UCSD-AML1 (cell line): ENCODE measurements around the gene GON7.
"Not testable (repeated sequence)": the region's sequence is repeated elsewhere in the genome, so short reads cannot be mapped to it uniquely, and the experiment has no call there.

ENCODE experiments used
- DNase-seq: peaks from one replicate; lab custom pipeline; 2025; ENCODE audit not compliant: unreplicated experiment; lab: John Stamatoyannopoulos, UW

Gene GON7

DNA sequence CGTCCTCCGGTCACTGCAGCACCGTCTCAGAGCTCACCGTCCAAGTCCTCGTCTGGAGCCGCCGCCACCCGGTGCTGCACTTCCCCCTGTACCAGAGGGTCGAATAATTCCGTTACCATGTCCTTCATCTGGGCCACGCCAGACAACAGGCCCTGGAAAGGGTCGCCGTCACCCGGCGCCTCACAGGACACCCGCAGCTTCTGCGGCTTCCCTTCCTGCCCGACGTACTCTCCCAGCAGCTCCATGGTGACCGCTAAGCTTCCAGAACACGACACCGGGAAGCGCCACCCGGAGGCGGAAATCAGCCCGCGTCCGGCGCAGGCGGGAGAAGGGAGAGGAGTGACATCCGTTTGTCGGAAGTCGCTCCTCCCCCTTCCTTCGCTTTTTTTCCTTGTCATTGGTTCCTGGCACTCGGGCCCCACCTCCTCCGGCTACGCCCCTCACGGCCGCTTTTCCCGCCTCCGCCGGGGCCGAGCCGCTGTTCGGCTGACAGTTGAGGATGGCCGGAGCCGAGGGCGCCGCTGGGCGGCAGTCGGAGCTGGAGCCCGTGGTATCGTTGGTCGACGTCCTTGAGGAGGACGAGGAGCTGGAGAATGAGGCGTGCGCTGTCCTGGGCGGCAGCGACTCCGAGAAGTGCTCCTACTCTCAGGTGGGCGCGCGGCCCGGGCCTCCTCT lies at the start of gene GON7, which contains the start of gene UBR7:
Gene GON7 (minus strand): TSS at position 273 of the 675 bp plus-strand sequence. CDS start 28 bp downstream, at position 245.
Gene UBR7 (plus strand): TSS at position 464 of the 675 bp plus-strand sequence. CDS start 36 bp downstream, at position 500.
- DNase-seq, result peak; percentile 97

DNA sequence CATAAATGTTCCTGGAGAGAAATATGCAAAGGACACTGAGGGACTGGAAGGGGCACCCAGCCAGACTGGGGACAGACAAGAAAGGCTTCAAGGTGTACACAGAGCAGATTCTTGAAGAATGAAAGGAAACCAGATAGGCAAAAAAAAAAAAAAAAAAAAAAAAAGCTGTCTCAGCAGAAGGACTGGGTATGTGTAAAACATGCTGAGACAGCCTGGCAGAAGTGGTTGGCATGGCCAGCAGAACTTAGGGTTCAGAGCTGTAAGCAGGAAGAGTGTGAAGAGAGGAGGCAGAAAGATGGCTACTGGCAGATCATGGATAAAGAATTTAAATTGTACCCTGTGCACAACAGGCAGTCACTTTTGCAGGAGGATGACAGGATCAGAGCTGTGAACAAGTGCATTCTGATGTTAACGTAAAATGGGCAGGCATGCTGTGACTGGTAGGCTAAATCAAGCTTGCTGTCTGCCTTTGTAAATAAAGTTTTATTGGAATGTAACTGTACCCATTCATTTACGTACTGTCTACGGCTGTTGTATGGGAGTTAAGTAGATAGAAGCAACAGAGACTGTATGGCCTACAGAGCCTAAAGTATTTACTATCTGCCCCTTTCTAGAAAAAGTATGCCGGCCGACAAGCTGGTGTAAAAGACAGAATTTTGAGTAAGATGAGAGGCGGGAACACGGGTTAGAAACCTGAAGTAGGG lies 42.4 kb upstream of the GON7 start:
- no peak for DNase-seq

DNA sequence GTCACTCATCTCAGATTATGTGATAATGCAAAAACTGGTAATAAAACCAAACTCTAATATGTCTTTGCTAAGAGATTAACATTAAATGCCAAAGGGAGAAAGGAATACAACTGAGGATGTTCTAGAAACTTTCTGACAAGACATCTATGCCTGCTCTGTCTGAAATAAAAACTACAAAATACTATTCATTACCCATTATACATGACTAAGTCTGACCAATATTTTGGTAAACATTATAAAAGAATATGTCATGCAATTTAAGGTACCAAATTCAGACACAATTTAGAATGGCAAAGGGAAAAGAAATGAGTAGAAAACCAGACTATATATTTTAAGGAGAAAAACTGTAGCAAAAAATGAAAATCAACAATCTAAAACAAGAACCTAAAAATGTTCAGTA lies 39.7 kb upstream of the GON7 start:
- DNase-seq, result no peak

DNA sequence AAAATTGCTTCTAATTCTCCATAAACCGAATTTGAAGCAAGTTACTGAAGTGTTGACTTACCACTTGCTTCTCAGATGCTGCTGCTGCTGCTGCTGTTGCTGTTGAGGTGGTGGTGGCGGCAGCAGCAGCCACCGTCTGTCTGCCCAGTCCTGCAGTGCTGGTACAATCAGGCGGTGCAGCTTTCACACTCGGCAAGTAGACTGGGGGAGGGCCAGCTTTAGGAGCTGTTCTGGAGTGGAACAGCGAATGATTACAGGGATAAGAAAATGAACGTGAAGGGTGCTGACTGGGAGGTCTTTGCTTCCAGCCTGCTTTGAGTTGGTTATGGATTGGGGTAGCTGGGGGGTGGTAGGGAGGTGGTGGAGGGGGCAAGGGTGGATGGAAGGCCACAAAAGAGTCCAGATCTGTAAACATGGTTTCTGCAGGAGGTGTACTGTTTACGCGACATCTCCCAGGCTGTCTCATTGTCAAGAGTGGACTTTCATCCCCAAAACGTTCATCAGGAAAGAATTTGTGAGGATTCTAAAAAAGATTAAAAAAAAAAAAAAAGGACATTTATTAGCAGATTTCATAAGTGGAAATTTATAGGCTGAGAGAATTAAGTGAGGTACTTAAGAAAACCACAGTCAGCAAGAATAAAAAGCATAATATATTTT lies 39.0 kb upstream of the GON7 start:
- DNase-seq, result no peak

GRCh38 chr14:93240678-93241000 lies 33.8 kb upstream of the GON7 start:
- DNase-seq, result no peak

DNA sequence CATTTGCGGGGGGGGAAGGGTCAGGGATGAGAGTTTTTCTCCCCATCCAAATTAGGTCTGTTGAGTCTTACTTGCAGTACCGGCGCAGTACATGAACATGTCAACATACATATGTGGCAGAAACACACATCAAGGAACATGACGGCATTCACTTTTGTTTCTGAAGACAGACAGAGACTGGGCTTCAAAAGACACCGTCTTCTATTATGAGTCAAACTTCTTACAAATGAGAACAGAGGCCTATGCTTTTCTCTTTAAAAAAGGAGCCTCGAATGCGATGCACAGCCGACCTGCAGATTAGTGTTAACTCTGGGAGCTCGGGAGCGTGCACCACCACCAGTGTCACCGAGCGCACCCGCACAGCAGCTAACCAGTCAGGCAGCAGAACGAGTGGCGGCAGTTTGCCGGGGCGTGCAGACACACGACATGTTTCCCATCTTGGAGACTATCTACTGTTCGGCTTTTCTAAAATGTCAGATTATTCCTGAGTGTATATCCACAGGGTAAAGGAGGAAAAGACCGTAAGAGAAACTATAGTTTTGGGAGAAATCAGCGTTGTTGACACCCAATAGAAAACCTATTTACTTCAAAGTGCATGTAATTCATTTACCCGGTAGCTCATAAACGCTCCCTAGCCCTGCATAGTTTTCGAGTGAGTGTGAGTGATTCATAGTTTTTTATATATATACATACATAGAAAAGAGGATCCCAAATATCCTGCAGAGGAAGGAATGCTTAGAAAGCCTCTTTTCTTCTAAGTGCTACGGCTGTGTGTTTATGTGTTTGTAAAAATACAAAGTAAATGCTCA lies 33.2 kb upstream of the GON7 start:
- DNase-seq, result no peak

DNA sequence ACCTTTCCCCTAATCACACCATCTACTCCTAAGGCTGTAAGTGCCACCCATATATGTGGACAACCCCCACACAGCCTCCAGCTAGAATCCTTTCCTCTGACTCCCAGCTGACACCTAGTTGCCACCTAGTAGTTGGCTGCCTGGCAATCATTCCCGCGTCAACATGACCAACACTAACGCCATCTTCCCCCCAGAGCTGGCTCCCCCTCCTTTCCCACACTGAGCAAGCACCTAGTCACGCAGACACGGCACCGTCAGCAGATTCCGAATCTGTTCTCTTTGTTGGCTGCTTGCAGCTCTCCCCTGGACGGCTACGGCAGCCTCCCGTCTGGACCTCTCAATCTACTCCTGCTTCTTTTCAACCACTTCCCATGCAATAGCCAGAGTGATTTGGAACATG lies 27.9 kb upstream of the GON7 start:
- DNase-seq, result no peak

- not testable (repeated sequence) for DNase-seq
Measured at GRCh38 chr14:93233078-93233477, 26.2 kb upstream of the GON7 start.

DNA sequence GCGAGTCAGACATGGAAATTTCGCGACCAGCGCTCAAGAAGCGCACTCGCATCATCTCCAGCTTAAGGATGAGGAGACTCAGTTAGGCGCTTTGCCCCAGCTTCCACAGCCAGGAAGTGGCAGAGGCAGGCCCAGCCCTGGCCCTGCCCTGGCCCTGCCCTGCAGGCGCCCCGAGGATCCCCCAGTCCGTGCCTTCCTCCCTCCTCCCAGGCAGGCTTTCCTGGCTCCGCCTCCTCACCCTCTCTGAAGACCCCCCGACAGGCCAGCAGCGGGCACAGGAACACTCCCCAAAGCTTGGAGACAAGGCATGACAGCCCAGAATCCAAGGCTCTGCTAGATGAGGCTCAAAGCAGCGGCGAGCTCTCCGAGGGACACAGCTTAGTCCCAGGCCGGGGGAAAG lies 25.3 kb upstream of the GON7 start:
- DNase-seq, result no peak

DNA sequence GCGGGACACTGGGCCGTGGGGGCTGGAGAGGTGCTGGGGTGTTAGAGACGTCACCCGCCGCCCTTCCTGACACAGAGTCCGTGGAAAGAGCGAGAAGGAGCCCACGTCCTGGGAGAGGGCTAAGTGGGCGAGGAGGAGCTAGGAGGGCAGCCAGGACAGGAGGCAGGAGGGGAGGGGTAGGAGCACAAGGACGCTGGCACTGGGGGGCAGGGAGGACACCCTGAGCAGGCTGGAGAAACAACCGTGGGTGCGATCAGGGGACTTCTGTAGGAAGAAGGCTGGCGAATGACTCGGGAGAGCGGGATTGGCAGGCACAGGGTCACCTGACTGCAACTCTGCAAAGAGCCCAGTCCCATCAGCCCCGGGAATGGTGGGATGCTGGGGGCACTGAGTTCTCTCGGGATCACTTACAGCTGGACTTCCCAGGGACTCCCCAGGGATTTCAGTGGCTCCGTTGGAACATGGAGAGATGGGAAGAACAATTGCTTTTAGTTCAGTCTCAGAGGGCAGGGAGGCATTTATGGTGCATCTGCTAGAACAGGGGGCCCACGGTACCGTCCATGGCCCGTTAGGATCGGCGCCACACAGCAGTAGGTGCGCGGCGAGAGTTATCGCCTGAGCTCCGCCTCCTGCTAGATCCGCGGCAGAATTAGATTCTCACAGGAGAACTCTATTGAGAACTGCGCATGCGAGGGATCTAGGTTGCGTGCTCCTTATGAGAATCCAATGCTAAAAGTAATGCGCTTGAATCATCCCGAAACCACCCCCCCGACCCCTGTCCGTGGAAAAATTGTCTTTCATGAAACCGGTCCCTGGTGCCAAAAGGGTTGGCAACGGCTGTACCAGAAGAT lies 24.5 kb upstream of the GON7 start:
- no peak for DNase-seq

GRCh38 chr14:93230539-93230938 lies 23.7 kb upstream of the GON7 start:
- no peak for DNase-seq

DNA sequence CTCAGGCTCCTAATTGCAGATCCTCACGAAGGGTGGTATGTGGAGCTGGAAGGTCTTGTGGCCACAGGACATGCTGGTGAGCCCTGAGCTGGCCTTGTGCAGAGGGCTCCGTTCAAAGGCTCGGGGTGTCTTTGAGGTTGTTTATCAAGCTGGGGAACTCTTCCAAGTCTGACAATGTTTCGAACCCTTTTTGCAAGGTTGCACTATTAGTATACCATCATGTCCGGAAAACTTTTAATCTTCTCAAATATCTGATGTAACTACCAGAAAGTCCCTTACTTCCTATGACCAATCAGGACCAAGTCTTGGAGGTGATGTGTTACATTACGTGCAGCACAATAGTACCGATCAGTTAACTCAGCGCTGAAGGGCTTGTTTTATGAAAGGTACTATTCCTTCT lies 21.7 kb upstream of the GON7 start:
- DNase-seq, result no peak

GRCh38 chr14:93223565-93223964 lies 16.7 kb upstream of the GON7 start:
- no peak for DNase-seq

DNA sequence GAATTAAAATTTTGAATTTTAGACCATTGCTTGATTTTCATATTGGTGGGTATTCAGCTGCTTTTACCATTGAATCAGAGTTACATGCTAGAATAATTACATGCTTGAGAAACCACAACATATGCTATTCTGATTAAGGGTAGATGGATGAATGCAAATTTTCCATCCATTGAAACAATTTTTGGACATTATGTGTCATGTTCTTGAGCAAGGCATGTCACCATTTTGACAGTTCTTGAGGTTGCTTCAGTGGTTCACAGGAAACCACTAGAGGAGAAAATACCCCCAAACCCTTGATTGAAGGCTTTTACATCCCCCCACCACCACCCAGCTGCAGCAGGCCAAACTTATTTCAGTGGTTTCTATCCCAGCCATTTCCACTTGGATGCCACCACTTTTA lies 13.6 kb upstream of the GON7 start:
- DNase-seq, result no peak

DNA sequence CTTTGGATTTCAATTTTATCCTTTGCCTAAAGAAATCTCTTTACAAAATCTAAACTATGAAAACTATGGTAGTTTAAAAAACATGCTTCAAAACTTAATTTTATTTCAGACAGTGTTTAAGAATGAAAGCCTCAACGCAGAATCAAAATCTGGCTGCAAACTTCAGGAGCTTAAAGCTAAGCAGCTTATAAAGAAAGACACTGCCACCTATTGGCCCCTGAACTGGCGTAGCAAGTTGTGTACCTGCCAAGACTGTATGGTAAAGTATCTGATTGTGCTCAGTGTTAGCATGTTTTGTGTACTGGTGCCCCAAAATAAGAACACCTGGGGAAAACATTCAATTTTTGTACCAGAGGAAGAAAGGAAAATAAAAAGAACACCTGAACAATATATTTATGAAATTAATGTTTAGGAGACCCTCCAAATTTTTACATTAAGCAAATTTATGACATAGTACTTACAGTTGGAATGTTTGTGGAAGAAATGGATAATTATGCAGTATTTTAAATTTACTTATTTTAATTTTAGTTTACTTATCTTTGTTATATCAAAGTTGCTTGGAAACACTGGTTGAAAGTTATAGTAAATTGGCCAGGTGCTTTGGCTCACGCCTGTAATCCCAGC lies 12.3 kb upstream of the GON7 start:
- peak; percentile 24 for DNase-seq

GRCh38 chr14:93214598-93214997 lies 7.7 kb upstream of the GON7 start:
- no peak for DNase-seq

GRCh38 chr14:93212432-93212831 lies 5.6 kb upstream of the GON7 start:
- no peak for DNase-seq

GRCh38 chr14:93207468-93208308 lies 823 bp upstream of the GON7 start:
- peak; percentile 65 for DNase-seq

- no peak for DNase-seq
Measured at GRCh38 chr14:93201155-93201704, 5.6 kb downstream of the GON7 start.
